Muscle of back (tissue), 11 donors: Measurements from ENCODE around the gene PTCD1. TPM values are rescaled to one million over a fixed set of nuclear protein-coding genes. Genes with fewer than 3 reads are reported as not detected.
"Not testable (repeated sequence)": the region's sequence is repeated elsewhere in the genome, so short reads cannot be mapped to it uniquely, and the experiment has no call there.

ENCODE experiments used
- DNase-seq, 3 donors: peaks; one replicate each; pipeline versions ENCODE4 v3.0.0 to v3.0.0-alpha.2; 2013
- polyA plus RNA-seq, 10 donors: library from polyadenylated mRNA; unstranded; fragments of 120-200 nt; gene quantifications; one replicate each; pipeline ENCODE4 v1.2.1, GENCODE V29; 2013; ENCODE audit not compliant: insufficient read length in 10 of 10

Gene PTCD1
- polyA plus RNA-seq, 10 donors: 2.2 to 6.5 (median 3.3) TPM

DNA sequence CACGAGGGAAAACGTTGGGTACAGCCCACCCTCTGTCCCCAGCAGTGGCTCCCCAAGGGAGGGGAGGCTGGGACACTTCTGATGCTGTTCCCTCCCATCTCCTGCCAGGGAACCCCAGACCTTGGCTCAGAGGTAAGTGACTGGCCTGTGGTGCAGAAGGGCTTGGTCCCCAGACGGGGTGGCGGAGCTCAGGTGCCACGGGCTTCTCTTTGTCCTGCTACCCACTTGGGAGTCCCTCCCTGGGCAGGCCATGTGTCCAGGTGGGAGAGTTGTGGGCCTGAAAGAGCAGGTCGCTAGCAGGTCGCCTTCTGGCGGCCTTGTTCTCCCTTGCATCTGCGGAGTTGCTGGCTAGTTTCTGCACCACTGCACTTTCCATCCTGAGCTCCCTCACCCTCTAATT, 17.3 kb upstream of the PTCD1 start:
- DNase-seq: no peak

DNA sequence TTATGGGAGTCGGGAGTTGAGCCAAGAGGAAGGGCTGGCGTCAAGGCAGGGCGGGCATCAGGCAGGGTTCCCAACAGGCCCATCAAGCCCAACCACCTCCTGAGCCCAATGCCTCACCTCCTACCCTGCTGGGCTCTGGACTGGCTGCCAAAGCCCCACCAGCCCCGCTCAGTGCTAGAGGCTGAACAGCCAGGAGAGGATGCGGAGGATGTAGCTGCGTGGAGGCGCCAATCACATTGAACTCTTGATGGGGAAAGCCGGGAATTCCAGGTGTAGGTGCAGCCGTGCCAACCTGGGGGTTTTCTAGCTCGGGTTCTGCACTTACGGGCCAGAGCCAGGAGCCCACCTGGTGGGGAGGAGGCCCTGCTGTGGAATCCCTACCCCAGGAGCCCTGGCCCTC, 14.5 kb upstream of the PTCD1 start:
- DNase-seq: no peak

DNA sequence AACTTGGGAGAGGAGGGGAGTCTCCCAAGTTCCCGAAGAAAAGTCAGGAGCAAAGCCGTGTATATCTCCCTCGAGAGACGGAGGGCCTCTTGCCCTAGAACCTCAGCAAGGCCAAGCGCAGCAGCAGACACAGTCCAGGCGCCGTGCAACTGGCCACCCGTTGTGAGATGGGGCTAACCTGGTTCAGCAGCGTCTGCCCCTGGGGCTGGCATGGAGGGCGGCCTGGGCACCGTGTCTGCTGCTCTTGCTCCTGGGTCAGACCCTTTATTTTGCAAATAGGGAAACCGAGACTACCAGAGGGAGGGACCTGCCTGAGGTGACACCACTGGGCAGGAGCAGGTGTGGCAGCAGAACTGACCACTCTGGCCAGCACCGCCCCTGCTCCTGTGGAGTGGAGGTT, 13.9 kb upstream of the PTCD1 start:
- DNase-seq: no peak

DNA sequence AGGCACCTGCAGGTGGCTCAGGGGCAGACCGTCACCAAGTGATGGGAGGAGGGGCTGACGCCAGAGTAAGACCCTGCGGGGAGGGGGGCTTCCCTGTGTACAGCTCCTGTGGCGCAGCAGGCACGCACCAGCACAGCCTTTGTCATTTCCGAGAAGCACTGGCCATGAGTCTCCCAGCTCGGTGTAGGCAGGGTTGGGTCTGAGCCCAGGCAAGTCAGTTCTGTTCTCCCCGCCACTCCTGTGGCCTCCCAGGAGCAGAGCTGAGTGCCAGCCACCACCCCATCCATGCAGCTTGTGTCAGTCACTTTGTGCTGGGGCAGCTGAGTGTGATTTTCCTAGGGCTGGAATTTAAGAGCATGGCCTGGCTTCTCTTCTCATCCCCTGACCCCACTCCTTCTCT, 13.3 kb upstream of the PTCD1 start:
- DNase-seq: no peak

DNA sequence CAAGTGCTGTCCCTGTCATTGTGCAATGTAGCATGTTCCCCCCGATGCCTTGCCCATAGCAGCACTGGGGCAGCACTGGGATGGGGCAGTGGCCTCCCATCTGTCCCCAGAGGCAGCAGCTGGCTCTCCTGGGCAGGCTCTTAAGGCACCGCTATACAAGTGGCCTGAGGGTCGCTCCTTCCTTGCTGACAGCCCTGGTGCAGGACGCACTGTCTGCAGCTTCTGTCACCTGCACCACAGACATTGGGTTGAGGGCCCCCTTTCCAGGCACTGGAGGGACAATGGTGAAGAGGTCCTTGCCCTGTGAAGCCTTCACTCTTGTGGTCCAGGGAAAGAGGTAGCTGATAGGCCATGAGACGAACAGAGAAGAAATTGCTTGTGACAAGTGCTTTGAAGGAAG, 10.7 kb upstream of the PTCD1 start:
- no peak for DNase-seq

DNA sequence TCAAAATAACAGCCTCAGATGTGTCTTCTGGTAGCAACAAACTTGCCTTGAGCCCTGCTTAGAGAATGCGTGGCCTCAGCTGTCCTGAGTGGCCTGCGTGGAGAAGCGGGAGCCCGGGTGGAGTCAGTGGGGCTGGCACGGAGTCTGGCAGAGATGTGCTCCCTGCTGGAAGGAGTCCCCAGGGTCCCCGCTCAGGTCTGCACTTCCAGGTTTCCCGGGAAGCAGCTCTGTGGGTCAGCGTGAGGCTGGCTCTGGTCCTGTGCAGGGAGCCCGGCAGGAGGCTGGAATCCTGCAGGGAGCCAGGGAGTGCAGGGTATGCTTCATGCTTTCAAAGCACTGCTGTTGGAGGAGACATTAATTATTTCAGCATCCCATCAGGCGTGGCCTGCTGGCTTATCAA, 10.3 kb upstream of the PTCD1 start:
- no peak for DNase-seq

DNA sequence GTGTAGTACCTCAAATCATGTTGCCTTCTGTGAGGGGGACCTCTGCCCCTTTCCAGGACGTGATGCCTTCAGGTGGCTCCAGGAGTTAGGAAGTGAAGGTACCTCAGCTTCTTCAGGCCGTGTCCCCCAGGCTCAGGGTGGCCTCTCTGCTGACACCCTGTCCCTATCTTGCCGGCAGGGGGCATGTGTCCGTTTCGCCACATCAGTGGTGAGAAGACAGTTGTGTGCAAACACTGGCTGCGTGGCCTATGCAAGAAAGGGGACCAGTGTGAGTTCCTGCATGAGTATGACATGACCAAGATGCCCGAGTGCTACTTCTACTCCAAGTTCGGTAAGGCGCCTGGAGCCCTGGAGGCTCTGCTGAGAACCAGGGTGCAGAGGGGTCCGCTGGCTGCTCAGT, 9.3 kb upstream of the PTCD1 start:
- no peak for DNase-seq

DNA sequence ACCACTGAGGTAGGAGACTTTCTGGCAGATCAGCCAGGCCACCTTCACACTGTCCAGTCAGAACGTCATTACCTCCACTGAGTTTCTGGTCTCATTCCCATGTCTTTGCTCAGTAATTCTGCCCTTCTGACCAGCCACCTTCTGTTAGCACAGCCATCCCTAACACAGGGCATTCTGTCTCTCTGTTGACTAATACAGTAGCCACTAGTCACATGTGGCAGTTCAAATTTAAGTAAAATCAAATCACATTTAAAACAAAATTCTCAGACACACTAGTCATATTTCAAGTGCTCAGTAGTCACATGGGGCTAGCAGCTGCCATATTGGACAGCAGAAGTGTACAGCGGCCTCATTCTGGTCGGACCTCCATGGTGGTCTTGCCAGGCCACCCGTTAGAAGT, 7.5 kb upstream of the PTCD1 start:
- DNase-seq: no peak

DNA sequence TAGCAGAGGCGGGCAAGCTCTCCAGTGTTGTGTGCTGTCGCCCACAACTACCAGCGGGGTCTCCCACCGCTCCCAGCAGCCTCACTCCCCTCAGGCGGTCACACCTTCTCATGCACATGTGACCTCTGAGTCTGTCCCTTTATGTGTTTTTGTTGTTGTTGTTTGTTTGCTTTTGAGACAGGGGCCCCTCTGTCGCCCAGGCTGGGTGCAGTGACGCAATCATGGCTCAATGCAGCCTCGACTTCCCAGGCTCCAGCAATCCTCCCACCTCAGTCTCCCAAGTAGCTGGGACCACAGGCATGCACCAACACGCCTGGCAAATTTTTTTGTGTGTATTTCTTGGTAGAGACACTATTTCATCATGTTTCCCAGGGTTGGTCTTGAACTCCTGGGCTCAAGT, 1.6 kb upstream of the PTCD1 start:
- DNase-seq: no peak

DNA sequence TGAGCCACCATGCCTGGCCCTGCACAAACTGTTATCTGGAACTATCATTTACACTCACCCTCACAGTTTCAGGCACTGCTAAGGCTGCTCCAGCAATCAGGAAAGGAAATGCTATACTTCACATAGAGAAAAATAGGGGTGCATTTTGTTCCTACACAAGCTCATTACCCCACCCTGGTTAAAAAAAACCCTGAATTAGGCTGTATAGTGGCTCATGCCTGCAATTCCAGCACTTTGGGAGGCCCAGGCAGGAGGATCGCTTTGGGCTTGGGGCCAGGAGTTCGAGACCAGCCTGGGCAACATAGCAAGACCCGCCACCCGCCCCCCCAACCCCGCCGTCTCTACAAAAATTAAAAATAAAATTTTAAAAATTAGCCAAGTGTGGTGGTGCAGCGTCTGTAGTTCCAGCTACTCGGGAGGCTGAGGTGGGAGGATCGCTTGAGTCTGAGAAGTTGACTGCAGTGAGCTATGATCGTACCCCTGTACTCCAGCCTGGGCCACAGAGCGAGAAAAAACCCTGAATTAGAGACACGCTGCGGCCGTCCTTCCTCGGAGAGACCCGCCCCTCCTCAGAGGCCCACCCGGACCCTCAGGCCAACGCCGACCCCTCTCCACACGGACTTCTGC, 539 bp downstream of the PTCD1 start:
- no peak for DNase-seq

DNA sequence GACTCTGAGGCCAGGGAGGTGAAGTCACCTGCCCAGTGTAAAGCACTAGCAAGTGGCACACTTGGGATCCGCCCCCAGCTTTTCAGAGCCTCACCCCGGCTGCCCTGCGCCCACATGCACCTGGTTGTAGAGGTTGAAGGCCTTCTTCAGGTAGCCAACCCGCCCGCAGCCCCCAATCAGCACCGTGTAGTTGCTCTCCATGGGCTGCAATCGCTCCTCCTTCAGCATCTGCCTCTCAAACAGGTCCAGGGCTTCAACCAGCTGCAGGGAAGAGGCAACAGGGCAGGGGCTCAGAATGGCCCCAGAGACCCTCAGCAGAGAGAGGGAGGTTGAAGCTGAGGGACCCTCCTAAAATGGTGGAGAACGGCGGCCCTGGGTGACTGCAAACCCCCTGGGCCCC, 5.4 kb downstream of the PTCD1 start:
- DNase-seq: no peak

DNA sequence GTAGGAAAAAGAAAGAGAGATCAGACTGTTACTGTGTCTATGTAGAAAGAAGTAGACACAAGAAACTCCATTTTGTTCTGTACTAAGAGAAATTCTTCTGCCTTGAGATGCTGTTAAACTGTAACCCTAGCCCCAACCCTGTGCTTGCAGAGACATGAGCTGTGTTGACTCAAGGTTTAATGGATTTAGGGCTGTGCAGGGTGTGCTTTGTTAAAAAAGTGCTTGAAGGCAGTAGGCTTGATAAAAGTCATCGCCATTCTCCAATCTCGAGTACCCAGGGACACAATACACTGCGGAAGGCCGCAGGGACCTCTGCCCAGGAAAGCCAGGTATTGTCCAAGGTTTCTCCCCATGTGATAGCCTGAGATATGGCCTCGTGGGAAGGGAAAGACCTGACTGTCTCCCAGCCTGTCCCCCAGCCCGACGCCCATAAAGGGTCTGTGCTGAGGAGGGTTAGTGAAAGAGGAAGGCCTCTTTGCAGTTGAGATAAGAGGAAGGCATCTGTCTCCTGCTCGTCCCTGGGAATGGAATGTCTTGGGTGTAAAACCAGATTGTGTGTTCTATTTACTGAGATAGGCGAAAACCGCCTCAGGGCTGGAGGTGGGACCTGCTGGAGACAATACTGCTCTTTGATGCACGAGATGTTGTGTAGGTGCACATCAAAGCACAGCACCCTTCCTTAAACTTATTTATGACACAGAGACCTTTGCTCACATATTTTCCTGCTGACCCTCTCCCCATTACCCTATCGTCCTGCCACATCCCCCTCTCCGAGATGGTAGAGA, 6.7 kb downstream of the PTCD1 start:
- DNase-seq: not testable (repeated sequence)

DNA sequence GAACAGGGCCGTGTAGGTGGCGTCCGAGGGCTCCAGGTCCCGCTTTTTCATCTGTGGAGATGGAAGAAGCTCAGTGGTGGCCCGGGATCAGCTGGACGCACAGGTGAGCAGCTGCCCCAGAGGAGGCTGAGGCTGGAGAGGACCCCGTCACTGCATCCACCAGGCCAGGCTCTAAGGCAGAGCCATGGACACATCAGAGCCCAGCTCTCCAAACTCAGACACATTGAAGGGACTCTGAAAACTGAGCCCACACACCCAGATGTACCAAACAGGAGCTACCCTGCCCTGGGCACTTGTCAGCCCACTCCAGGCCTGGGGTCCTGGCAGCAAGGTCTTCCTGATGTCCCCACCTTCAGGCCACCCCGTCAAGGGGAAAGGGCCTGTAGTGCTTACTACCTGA, 8.8 kb downstream of the PTCD1 start:
- no peak for DNase-seq

DNA sequence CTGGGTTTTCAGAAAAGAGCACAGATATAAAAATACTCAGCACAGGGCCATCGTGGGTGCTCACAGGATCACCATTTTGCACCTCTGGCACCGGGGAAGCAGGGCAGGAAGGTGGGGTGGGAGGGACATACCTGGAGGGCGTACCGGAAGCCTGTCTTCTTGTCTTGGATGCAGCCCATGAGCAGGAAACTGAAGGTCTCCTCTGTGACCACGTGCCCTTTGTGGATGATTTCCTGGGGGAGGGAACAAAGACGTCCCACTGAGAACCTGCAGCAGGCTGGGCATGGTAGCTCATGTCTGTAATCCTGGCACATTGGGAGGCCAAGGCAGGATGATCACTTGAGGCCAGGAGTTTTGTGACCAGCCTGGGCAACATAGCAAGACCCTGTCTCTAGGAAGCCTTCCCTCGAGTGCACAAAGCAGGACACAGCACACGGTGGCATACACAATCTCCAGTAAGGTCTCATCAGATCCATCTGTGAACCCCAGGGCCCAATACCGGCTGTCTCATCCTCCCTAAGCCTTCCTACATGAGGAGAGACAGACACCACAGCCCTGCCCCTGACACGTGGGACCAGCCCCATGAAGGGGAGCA, 9.5 kb downstream of the PTCD1 start:
- no peak for DNase-seq

DNA sequence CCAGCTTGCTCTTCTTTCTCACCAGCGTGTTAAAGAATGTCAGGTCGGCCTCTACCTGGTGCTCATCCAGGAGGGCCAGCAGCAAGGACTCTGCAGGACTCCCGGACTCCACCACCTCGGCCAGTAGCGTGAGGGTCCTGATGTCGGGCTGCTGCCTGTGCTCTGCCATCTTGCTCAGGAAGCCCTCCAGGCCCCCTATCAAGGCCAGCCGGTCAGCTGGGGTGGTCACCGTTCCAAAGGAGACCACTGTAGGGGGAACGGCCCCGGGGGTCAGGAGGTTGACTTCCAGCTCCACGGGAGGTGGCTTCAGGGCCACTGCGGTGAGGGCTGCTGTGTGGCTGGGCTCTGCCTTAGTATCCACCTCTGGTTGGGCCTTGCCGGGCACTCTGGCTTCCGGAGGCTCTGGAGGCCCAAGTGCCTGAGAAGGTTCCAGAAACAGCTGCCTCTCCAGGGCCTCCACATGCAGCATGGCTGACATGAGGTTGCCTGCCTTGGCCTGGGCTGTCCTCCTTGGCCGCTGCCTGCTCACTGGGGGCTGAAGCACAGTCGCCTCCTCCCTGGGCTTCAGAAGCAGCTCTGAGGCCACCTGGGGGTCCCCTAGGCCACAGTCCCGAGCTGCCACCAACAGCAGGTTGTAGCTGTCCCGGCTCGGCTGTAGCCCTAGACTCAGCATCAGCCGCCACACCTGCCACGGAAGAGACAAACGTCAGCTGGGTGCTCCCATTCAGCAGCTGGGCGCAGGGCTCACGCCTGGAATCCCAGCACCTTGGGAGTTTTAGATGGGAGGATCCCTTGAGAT, 13.5 kb downstream of the PTCD1 start:
- no peak for DNase-seq

DNA sequence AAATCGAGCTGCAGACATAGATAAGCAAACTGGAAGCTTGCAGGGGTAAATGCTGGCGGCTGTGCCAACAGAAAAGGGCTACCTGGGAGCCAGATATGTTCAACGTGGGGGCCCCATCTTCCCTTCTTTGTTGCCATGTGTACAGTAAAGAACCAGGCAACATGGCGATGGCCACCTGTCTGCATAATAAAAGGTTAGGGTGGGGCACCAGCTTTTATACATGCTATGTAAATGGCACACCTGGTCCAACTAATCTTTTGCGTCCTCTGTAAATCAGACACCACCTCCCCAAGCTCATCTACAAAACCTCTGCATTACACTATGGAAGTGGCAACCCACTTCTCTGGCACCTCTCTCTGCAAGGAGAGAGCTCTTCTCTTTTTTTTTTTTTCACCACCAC, 16.0 kb downstream of the PTCD1 start:
- DNase-seq: no peak

DNA sequence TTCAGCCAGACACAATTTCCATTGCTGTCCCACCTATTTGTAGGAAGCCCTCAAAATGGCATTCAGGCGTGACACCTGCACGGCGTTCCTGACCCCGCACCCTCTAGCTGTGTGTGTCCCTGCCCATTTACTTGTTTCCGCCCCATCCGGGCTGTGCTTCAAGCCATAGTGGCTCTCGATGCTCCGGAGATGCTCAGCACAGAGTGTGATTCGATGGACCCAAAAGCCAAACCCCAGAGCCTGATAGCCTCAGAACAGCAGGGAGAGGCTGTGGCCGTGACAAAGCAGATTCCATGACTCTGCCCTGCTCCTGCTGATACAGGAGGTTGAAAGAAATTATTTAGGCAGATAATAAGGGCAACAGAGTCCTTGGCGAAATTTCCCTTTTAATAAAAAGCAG, 16.4 kb downstream of the PTCD1 start:
- DNase-seq: no peak

DNA sequence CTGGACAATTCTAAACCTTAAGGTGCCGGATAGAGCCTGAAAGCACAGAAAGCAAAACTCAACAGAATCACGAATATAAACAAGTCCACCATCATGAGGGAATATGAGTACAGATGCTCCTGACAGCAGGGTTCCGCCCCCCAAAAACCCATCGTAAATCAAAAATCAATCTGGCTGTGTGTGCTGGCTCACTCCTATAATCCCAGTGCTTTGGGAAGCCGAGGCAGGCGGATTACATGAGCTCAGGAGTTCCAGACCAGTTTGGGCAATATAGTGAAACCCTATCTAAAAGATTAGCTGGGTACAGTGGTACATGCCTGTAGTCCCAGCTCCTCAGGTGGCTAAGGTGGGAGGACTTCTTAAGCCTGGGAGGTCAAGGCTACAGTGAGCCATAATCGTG, 17.6 kb downstream of the PTCD1 start:
- DNase-seq: no peak

DNA sequence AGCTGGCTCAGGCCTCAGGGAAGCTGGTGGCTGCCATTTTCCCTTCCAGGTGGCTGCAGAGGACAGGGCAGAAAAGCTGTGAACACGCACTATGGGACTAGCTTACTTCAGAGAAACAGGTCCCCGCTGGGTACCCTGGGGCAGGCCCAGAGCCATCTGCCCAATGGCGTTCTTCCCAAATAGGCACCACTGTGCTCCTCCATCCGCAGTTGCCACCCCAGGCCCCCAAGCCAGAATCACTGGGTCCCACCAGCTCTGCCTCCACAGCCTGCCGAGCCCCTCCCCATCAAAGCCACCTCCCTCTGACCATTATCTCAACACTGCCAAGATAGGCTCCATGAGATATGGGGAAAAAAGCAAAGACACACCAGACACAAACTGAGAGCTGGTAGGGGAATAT, 18.4 kb downstream of the PTCD1 start:
- no peak for DNase-seq

DNA sequence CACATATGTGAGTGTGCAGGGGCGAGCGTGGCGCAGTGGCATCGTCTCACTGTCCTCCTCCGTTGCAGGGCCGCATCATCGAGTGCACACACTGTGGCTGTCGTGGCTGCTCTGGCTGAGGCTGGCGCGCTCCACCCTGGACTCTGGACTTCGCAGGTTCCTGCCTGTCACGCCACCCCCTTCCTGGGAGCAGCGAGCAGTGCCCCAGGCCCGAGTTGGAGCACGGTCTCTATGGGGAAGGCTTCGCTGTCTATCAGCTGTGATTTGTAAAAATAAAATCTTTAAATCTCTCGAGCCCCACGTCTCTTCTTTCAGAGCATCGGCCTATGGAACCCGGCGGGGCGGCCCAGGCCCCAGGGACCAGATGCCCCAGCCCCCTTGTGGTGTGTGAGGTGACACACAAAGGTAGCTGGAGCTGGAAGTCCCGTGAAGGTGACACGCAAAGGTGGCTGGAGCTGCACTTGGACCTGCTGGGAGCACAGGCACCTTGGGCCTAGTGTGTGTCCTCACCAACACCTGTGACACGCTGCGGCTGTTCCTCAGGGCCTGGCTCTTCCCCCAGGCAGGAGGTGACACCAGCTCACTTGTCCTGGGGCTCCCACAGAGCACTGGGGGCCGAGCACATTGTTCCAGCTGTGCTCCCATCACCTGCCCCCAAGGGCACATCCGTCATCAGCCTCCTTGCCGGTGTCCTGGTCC, 19.1 kb downstream of the PTCD1 start:
- no peak for DNase-seq

DNA sequence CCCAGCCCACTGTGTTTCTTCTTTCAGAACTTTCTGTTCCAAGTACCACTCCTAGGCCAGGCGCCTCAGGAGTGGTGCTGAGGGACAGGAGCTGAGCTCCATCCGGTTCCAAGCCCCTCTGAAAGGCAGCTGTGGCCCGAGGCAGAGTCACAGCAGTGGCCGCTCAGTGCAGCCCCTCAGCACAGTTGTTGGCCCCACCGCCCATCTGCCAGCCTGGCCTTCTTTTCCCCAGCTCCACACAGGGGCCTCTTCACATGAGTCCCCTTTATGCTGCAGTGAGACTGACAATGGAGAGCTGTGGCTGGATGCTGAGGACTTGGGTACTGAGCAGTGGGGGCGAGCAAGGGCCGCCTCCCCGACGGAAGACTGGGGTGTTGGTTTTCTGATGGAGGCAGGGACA, 20.3 kb downstream of the PTCD1 start:
- DNase-seq: no peak

DNA sequence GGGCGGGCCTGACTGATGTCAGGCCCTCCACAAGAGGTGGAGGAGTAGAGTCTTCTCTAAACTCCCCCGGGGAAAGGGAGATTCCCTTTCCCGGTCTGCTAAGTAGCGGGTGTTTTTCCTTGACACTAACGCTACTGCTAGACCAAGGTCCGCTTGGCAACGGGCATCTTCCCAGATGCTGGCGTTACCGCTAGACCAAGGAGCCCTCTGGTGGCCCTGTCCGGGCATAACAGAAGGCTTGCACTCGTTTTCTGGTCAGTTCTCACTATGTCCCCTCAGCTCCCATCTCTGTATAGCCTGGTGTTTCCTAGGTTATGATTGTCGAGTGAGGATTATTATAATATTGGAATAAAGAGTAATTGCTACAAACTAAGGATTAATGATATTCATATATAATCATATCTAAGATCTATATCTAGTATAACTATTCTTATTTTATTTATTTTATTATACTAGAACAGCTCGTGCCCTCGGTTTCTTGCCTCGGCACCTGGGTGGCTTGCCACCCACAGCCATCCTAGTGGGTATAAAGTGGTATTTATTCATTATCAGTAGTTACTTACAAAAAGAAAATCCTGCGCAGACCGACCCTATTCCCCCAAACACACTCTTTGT, 23.0 kb downstream of the PTCD1 start:
- peak in 1 of 3 donors; percentile 53 for DNase-seq
